ENCODE measurements around the gene TRIP6.
A peak's percentile ranks its signal among the peaks of the same experiment; 100 is the strongest.

The TRIP6 gene

DNA sequence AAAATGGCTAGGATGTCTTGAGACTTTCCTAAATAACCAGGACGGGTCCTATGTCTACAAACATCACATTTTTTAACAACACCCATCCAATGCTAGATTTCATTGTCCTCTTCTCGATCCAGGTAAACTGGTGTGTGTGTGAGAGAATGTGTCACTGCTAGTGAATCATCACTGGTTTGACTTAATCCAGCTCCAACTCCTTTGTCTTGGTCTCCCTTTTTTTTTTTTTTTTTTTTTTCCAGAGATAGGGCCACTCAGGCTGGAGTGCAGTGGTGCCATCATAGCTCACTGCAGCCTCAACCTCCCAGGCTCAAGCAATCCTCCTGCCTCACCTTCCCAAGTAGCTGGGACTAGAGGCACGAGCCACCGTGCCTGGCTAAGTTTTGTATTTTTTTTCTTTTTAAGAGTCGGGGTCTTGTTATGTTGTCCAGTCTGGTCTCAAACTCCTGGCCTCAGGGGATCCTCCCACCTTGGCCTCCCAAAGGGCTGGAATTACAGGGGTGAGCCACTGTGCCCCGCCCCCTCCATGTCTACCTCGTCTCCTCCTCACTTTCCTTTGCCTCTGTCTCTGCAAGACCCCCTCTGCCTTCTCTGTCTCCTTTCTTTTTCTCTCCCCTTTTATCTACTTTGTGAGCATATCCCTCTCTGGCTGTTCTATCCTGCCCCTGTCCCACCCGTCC lies 24.5 kb downstream of the TRIP6 start:
- DNase-seq (ENCODE audit: low read depth), result no peak
- H3K4me3 ChIP-seq (ENCODE audit: low read length), result no peak overlapping the region
- TF ChIP-seq, protein P1, sequence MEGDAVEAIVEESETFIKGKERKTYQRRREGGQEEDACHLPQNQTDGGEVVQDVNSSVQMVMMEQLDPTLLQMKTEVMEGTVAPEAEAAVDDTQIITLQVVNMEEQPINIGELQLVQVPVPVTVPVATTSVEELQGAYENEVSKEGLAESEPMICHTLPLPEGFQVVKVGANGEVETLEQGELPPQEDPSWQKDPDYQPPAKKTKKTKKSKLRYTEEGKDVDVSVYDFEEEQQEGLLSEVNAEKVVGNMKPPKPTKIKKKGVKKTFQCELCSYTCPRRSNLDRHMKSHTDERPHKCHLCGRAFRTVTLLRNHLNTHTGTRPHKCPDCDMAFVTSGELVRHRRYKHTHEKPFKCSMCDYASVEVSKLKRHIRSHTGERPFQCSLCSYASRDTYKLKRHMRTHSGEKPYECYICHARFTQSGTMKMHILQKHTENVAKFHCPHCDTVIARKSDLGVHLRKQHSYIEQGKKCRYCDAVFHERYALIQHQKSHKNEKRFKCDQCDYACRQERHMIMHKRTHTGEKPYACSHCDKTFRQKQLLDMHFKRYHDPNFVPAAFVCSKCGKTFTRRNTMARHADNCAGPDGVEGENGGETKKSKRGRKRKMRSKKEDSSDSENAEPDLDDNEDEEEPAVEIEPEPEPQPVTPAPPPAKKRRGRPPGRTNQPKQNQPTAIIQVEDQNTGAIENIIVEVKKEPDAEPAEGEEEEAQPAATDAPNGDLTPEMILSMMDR (conservative IDR thresholded peaks at IDR 0.05; ENCODE audit: low read length), result no peak

DNA sequence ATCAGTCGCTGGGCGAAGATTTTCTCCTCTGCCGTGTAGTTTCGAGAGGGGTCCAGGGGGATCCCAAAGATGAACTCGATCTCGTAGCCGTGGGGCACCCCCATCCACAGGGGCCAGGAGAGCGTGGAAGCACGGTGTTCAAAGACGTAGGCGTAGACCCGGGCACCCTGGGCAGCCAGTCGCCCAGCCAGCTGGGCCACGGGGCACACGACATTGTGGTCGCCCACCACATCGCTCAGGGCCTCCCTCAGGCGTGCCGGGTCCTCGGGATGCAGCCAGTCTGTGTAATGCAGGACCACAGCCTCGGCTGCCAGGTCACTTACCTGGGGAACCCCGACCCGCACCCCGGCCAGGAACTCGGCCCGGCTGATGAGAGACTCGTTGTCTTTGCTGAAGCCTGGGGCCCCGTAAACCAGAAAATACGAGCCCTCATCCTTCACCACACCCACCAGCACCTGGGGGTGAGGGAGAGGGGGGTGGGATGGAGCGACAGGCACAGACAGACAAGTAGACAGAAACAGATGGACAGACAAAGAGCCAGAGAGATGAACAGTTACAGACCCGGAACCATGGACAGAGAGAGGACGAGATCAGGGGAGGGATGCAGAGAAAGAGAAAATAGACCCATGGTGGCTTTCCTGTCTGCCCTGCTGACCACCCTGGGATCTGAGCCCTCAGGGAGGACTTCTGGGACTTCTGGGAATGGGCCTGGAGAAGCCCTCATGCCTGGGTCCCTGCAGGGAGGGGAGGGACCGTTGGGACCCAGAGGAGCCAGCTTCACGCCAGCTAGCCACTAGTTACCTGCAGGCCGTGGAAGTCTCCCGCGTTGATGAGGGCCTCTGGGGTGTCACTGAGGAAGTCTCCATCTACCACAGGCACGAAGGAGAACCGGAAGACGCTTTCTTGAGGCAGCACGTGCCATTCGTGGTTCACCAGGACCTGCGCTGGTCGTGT lies 25.5 kb downstream of the TRIP6 start:
- H3K4me3 ChIP-seq (ENCODE audit: low read length), result no peak overlapping the region
- DNase-seq (ENCODE audit: low read depth), result no peak
- TF ChIP-seq, protein P1 (conservative IDR thresholded peaks at IDR 0.05; ENCODE audit: low read length), result no peak

DNA sequence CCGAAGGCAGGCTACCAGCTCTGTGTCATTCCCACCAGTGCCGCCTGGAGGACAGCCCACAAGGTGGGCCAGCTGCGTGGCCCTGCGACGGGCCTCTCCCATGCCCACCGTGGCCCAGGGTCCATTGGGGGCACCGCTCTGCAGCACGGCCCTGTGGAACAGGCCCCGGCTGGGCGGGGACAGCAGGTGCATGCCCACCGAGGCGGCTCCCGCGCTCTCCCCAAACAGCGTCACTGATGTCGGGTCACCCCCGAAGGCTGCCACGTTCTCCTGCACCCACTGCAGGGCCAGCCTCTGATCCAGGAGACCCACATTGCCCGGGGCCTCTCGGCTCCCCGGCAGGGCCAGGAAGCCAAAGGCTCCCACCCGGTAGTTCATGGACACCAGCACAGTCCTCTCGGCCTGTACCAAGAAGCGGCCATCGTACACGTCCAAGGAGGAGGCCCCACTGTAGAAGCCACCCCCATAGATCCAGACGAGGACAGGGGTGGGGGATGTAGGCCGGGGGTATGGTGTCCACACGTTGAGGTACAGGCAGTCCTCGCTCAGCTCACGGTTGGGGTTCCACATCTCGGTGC lies 26.2 kb downstream of the TRIP6 start:
- H3K4me3 ChIP-seq (ENCODE audit: low read length), result no peak overlapping the region
- DNase-seq (ENCODE audit: low read depth), result no peak
- TF ChIP-seq, protein P1 (conservative IDR thresholded peaks at IDR 0.05; ENCODE audit: low read length), result no peak

DNA sequence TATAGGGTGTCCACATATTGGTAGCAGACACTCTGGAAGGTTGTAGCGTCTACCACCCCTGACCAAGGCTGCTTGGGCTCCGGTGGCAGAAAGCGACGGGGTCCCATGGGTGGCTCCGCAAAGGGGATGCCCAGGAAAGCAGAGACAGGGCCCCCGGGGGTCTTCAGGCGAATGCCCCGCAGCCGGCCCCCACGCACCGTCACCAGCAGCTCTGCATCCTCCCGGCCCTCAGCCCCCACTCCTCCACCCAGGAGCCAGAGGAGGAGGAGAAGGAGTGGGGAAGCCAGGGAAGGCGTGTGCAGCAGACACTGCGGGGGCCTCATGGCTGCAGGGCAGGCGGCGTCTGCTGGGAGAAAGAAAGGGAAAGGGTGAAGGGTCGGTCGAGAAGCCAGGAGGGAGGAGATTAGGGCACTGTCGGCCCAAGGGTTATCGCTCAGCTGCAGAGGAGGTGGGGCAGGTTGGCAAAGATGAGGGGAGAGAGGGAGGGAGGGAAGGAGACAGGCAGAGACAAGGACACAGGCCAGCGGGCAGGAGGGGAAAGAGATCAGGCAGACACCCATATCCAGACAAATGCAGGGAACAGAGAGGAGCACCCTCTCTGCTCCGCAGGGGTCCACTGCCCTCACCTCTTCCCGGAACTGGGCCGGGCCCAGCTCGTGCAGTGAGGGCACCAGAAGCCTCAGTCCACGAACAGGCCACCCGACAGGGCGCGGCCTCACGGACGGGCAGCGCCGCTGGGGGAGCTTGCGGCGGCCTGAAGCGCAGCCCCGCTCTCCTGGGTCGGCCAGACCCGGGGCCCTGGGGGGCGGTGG lies 26.9 kb downstream of the TRIP6 start:
- no peak for DNase-seq (ENCODE audit: low read depth)
- H3K4me3 ChIP-seq (ENCODE audit: low read length), result no peak overlapping the region

DNA sequence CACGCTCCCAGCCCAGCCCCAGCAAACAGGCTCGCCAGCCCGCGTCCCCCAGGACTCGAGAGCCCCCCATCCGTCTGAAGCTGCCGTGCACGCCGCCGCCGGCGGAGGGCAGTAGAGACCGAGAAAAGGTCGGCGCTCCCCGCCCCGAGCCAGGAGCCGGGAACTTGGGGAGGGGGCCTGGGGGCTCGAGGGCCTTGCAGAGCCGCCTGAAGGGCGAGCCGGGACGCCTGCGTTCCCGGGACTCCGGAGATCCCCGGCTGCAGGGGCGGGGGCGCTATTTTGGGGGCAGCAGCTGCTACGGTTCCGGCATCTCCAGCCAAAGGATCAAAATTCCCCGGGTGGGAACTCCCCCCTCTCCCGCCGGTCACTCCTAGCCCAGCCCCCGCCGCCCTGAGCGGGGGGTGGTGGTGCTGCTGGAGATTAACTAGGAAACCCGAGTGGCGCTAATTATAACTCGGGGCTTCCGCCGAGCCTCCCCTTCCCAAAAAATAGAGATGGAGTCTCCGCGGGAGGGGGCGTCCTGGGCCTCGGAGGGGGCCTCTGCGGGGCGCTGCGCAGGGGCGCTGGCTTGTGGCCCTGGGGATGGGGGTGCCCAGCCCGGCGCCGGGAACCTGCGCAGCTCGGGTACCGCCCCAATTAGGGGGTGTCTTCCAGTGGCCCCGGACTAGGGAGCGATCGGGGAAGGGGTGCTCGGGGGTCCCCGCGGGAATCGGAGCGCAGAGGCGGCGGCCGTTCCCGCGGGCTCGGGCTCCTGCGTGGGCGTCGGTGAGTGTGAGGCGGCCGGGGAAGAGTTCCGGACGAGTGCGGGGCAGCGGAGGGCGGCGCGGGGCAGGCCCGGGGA lies 27.9 kb downstream of the TRIP6 start:
- TF ChIP-seq, protein P1 (conservative IDR thresholded peaks at IDR 0.05; ENCODE audit: low read length), result peak; percentile 61
- peak overlapping the region; percentile 36; the same call in 1 of the 2 replicates for H3K4me3 ChIP-seq (ENCODE audit: low read length)
- no peak for DNase-seq (ENCODE audit: low read depth)

More for the DNA sequence above, 26.9 kb downstream of the TRIP6 start:
- TF ChIP-seq, protein P1 (conservative IDR thresholded peaks at IDR 0.05; ENCODE audit: low read length), result no peak

DNA sequence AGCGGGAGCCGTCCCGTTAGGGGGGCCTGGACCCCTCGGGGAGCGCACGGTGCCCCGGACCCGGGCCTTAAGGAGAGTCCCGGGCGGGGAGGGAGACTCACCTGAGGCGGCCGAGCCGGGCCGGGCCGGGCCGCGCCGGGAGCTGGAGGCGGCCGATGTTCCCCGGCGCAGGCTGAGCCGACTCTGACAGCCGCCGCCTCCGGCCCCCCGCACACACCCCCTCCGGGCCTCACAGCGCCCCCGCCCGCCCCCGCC lies 28.4 kb downstream of the TRIP6 start, which contains the start of gene ACHE:
Gene ACHE, minus strand, starts transcription at position 188 of the 255 bp plus-strand sequence. CDS start 1,656 bp downstream, outside the sequence.
- no peak for DNase-seq (ENCODE audit: low read depth)
- TF ChIP-seq, protein P1 (conservative IDR thresholded peaks at IDR 0.05; ENCODE audit: low read length), result no peak
- peak within 1 kb of the TSS; percentile 36; the same call in 1 of the 2 replicates for H3K4me3 ChIP-seq (ENCODE audit: low read length)
